Measurements from ENCODE around the gene CHSY1. TPM values are rescaled to one million over a fixed set of nuclear protein-coding genes. Genes with fewer than 3 reads are reported as not detected.
"Not testable (repeated sequence)": the region's sequence is repeated elsewhere in the genome, so short reads cannot be mapped to it uniquely, and the experiment has no call there.

The CHSY1 gene
- 41.7 TPM for total RNA-seq

GRCh38 chr15:101251830-101252820 lies at the start of gene CHSY1:
Gene CHSY1, minus strand, starts transcription at chr15:101252048. Its CDS starts 592 bp downstream, at chr15:101251456.
- peak; percentile 97 for DNase-seq

GRCh38 chr15:101296418-101297405 lies 44.9 kb upstream of the CHSY1 start:
- no peak for DNase-seq

GRCh38 chr15:101295607-101296161 lies 43.8 kb upstream of the CHSY1 start:
- DNase-seq = peak; percentile 55

- DNase-seq = peak; percentile 98
Observed at GRCh38 chr15:101294731-101295606, 43.1 kb upstream of the CHSY1 start, which contains the start of gene SNRPA1. Gene SNRPA1, minus strand, starts transcription at chr15:101295248. Its CDS starts 70 bp downstream, at chr15:101295178.

- no peak for DNase-seq
Observed at GRCh38 chr15:101293122-101293521, 41.3 kb upstream of the CHSY1 start.

GRCh38 chr15:101288905-101289513 lies 37.2 kb upstream of the CHSY1 start:
- peak; percentile 62 for DNase-seq

GRCh38 chr15:101287342-101287741 lies 35.5 kb upstream of the CHSY1 start:
- DNase-seq = not testable (repeated sequence)

- no peak for DNase-seq
Observed at GRCh38 chr15:101286471-101287114, 34.7 kb upstream of the CHSY1 start.

GRCh38 chr15:101283931-101284330 lies 32.1 kb upstream of the CHSY1 start:
- no peak for DNase-seq

- DNase-seq = no peak
Observed at GRCh38 chr15:101280007-101280406, 28.2 kb upstream of the CHSY1 start.

- DNase-seq = peak; percentile 84
Observed at GRCh38 chr15:101277943-101278564, 26.2 kb upstream of the CHSY1 start.

GRCh38 chr15:101277038-101277822 lies 25.4 kb upstream of the CHSY1 start, which contains the start of gene SELENOS:
Gene SELENOS, minus strand, starts transcription at chr15:101277485. Its CDS starts 68 bp downstream, at chr15:101277417.
- peak; percentile 96 for DNase-seq

- no peak for DNase-seq
Observed at GRCh38 chr15:101276501-101277037, 24.7 kb upstream of the CHSY1 start.

GRCh38 chr15:101275018-101275417 lies 23.2 kb upstream of the CHSY1 start:
- no peak for DNase-seq

GRCh38 chr15:101273534-101273933 lies 21.7 kb upstream of the CHSY1 start:
- no peak for DNase-seq

- no peak for DNase-seq
Observed at GRCh38 chr15:101272584-101272983, 20.7 kb upstream of the CHSY1 start.

- DNase-seq = no peak
Observed at GRCh38 chr15:101269479-101270223, 17.8 kb upstream of the CHSY1 start.
